Activated naive CD8-positive, alpha-beta T cell (primary cell): ENCODE measurements around the gene CMSS1.

ENCODE experiments used
- H3K27ac Mint-ChIP-seq: one replicate; pipeline ENCODE4 v1.8.0; 2021; ENCODE audit warnings: mixed read lengths
- H3K27me3 Mint-ChIP-seq: one replicate; pipeline ENCODE4 v1.8.0; 2021; ENCODE audit warnings: mixed read lengths
- H3K36me3 Mint-ChIP-seq: one replicate; pipeline ENCODE4 v1.8.0; 2021; ENCODE audit warnings: mixed read lengths
- H3K4me1 Mint-ChIP-seq: one replicate; pipeline ENCODE4 v1.8.0; 2021; ENCODE audit warnings: low read depth, mixed read lengths
- H3K4me3 Mint-ChIP-seq: one replicate; pipeline ENCODE4 v1.8.0; 2021; ENCODE audit warnings: mild to moderate bottlenecking, mixed read lengths
- H3K9me3 Mint-ChIP-seq: one replicate; pipeline ENCODE4 v1.8.0; 2021; ENCODE audit warnings: low read depth, mixed read lengths

CMSS1 gene

GRCh38 chr3:100163787-100164186 is 346.1 kb downstream of the CMSS1 start:
- Mint-ChIP-seq H3K36me3 (peaks cover 19% of the 10 kb centered on the region), H3K9me3 (no peaks in the 10 kb centered on the region), H3K4me1 (peaks cover 5% of the 10 kb centered on the region), H3K4me3 (no peak overlapping the region), H3K27me3 (no peaks in the 10 kb centered on the region), H3K27ac (no peak overlapping the region)

- peaks cover 4% of the 10 kb centered on the region for H3K4me1 Mint-ChIP-seq
- no peaks in the 10 kb centered on the region for H3K9me3 Mint-ChIP-seq
- H3K4me3 Mint-ChIP-seq, result no peak overlapping the region
- H3K36me3 Mint-ChIP-seq, result peaks cover 19% of the 10 kb centered on the region
- H3K27ac Mint-ChIP-seq, result no peak overlapping the region
- no peaks in the 10 kb centered on the region for H3K27me3 Mint-ChIP-seq
Measured at GRCh38 chr3:100164743-100165142, 347.1 kb downstream of the CMSS1 start.

- H3K27ac Mint-ChIP-seq, result no peak overlapping the region
- no peaks in the 10 kb centered on the region for H3K9me3 Mint-ChIP-seq
- H3K4me3 Mint-ChIP-seq, result no peak overlapping the region
- H3K36me3 Mint-ChIP-seq, result peaks cover 8% of the 10 kb centered on the region
- H3K4me1 Mint-ChIP-seq, result no peaks in the 10 kb centered on the region
- no peaks in the 10 kb centered on the region for H3K27me3 Mint-ChIP-seq
Measured at GRCh38 chr3:100165926-100166550, 348.4 kb downstream of the CMSS1 start.

GRCh38 chr3:100169201-100169920 is 351.7 kb downstream of the CMSS1 start:
- no peaks in the 10 kb centered on the region for H3K27me3 Mint-ChIP-seq
- H3K4me1 Mint-ChIP-seq, result no peaks in the 10 kb centered on the region
- H3K4me3 Mint-ChIP-seq, result no peak overlapping the region
- H3K36me3 Mint-ChIP-seq, result peaks cover 17% of the 10 kb centered on the region
- no peaks in the 10 kb centered on the region for H3K9me3 Mint-ChIP-seq
- no peak overlapping the region for H3K27ac Mint-ChIP-seq

GRCh38 chr3:100170486-100170885 is 352.8 kb downstream of the CMSS1 start:
- no peaks in the 10 kb centered on the region for H3K27me3 Mint-ChIP-seq
- peaks cover 20% of the 10 kb centered on the region for H3K36me3 Mint-ChIP-seq
- no peak overlapping the region for H3K4me3 Mint-ChIP-seq
- H3K27ac Mint-ChIP-seq, result no peak overlapping the region
- H3K9me3 Mint-ChIP-seq, result no peaks in the 10 kb centered on the region
- no peaks in the 10 kb centered on the region for H3K4me1 Mint-ChIP-seq

GRCh38 chr3:100171211-100171914 is 353.7 kb downstream of the CMSS1 start:
- Mint-ChIP-seq H3K36me3 (peaks cover 27% of the 10 kb centered on the region), H3K9me3 (no peaks in the 10 kb centered on the region), H3K4me3 (no peak overlapping the region), H3K27ac (no peak overlapping the region), H3K27me3 (no peaks in the 10 kb centered on the region), H3K4me1 (no peaks in the 10 kb centered on the region)

- H3K27ac Mint-ChIP-seq, result no peak overlapping the region
- peaks cover 40% of the 10 kb centered on the region for H3K36me3 Mint-ChIP-seq
- peaks cover 6% of the 10 kb centered on the region for H3K9me3 Mint-ChIP-seq
- H3K4me1 Mint-ChIP-seq, result no peaks in the 10 kb centered on the region
- H3K27me3 Mint-ChIP-seq, result no peaks in the 10 kb centered on the region
- H3K4me3 Mint-ChIP-seq, result no peak overlapping the region
Measured at GRCh38 chr3:100173961-100174360, 356.3 kb downstream of the CMSS1 start.

GRCh38 chr3:100175637-100176280 is 358.1 kb downstream of the CMSS1 start:
- no peak overlapping the region for H3K4me3 Mint-ChIP-seq
- no peak overlapping the region for H3K27ac Mint-ChIP-seq
- H3K4me1 Mint-ChIP-seq, result no peaks in the 10 kb centered on the region
- peaks cover 54% of the 10 kb centered on the region for H3K36me3 Mint-ChIP-seq
- H3K27me3 Mint-ChIP-seq, result no peaks in the 10 kb centered on the region
- H3K9me3 Mint-ChIP-seq, result peaks cover 14% of the 10 kb centered on the region

- no peaks in the 10 kb centered on the region for H3K4me1 Mint-ChIP-seq
- no peak overlapping the region for H3K4me3 Mint-ChIP-seq
- H3K27me3 Mint-ChIP-seq, result no peaks in the 10 kb centered on the region
- peaks cover 14% of the 10 kb centered on the region for H3K9me3 Mint-ChIP-seq
- no peak overlapping the region for H3K27ac Mint-ChIP-seq
- H3K36me3 Mint-ChIP-seq, result peaks cover 50% of the 10 kb centered on the region
Measured at GRCh38 chr3:100179692-100180349, 362.2 kb downstream of the CMSS1 start.

- Mint-ChIP-seq H3K36me3 (peaks cover 27% of the 10 kb centered on the region), H3K9me3 (peaks cover 11% of the 10 kb centered on the region), H3K4me3 (no peak overlapping the region), H3K27ac (no peak overlapping the region), H3K27me3 (no peaks in the 10 kb centered on the region), H3K4me1 (no peaks in the 10 kb centered on the region)
Measured at GRCh38 chr3:100183608-100184125, 366.0 kb downstream of the CMSS1 start.

GRCh38 chr3:100184948-100185570 is 367.4 kb downstream of the CMSS1 start:
- Mint-ChIP-seq H3K4me3 (no peak overlapping the region), H3K27ac (no peak overlapping the region), H3K36me3 (peaks cover 16% of the 10 kb centered on the region), H3K27me3 (no peaks in the 10 kb centered on the region), H3K4me1 (no peaks in the 10 kb centered on the region), H3K9me3 (peaks cover 3% of the 10 kb centered on the region)

GRCh38 chr3:100185847-100186246 is 368.2 kb downstream of the CMSS1 start:
- peaks cover 10% of the 10 kb centered on the region for H3K36me3 Mint-ChIP-seq
- no peaks in the 10 kb centered on the region for H3K27me3 Mint-ChIP-seq
- H3K4me1 Mint-ChIP-seq, result no peaks in the 10 kb centered on the region
- no peak overlapping the region for H3K27ac Mint-ChIP-seq
- H3K4me3 Mint-ChIP-seq, result no peak overlapping the region
- H3K9me3 Mint-ChIP-seq, result no peaks in the 10 kb centered on the region

- no peaks in the 10 kb centered on the region for H3K27me3 Mint-ChIP-seq
- H3K27ac Mint-ChIP-seq, result no peak overlapping the region
- no peak overlapping the region for H3K4me3 Mint-ChIP-seq
- no peaks in the 10 kb centered on the region for H3K4me1 Mint-ChIP-seq
- no peaks in the 10 kb centered on the region for H3K36me3 Mint-ChIP-seq
- H3K9me3 Mint-ChIP-seq, result no peaks in the 10 kb centered on the region
Measured at GRCh38 chr3:100189444-100189964, 371.8 kb downstream of the CMSS1 start.

GRCh38 chr3:100195375-100195774 is 377.7 kb downstream of the CMSS1 start:
- no peak overlapping the region for H3K27ac Mint-ChIP-seq
- no peaks in the 10 kb centered on the region for H3K27me3 Mint-ChIP-seq
- H3K4me1 Mint-ChIP-seq, result no peaks in the 10 kb centered on the region
- peaks cover 3% of the 10 kb centered on the region for H3K9me3 Mint-ChIP-seq
- H3K36me3 Mint-ChIP-seq, result peaks cover 7% of the 10 kb centered on the region
- no peak overlapping the region for H3K4me3 Mint-ChIP-seq
